GM10266 (cell line): ENCODE data around the gene OPCML.
"Not testable (repeated sequence)": the region's sequence is repeated elsewhere in the genome, so short reads cannot be mapped to it uniquely, and the experiment has no call there.

ENCODE experiments used
- DNase-seq: peaks from one replicate; pipeline ENCODE4 v3.0.0; 2012; ENCODE audit errors: extremely low spot score
- CTCF ChIP-seq: IDR thresholded peaks from 2 replicates; pipeline ENCODE4 v1.5.1; 2012; ENCODE audit warnings: mild to moderate bottlenecking, low read depth; ENCODE audit not compliant: control insufficient read depth, insufficient read depth; ENCODE audit errors: missing control alignments

Gene OPCML

GRCh38 chr11:132408877-132409276 is 1123.4 kb downstream of the OPCML start:
- DNase-seq: no peak
- TF ChIP-seq CTCF: no peak

GRCh38 chr11:132405728-132406127 is 1126.6 kb downstream of the OPCML start:
- no peak for TF ChIP-seq CTCF
- no peak for DNase-seq

- peak; percentile 32 for DNase-seq
Measured at GRCh38 chr11:132402071-132402684, 1130.1 kb downstream of the OPCML start.

DNA sequence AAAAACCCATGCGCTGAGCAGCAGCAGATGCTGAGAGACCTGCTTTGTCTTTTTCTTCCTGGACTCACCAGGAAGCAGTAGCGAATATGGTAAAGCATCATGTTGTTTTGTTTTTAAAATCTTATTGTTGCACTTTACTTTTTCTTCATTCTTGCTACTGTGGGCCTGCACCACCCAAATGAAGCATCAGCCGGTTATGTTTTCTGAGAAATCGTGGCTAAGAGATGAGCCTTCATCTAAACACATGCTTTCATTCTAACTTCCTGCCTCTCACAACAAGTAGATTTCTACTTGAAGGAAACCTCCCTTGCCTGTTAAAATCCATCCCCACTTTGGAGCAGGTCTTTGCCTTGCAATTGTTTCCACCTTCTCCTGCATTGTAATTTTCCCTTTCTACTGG is 1136.0 kb downstream of the OPCML start:
- no peak for DNase-seq
- no peak for TF ChIP-seq CTCF

More at GRCh38 chr11:132402071-132402684, 1130.1 kb downstream of the OPCML start:
- peak; percentile 50 for TF ChIP-seq CTCF

DNA sequence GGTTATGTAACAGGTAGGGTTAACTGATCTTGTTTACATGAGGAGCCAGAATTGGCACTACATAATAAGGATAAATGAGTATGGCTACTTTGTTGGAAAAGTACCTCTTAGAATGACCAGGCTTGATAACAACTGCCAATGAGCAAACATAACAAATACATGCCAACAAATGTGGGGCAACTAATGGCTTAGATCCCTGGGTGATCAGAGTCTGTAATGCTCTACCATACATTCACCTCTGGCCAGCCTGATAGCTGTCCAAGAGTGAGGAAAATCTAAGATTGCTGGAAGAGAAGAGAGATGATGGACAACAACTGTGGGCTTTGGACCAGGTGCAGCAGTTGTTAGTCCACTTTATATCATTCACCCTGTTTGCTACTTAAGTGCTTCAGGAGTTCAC is 1136.9 kb downstream of the OPCML start:
- TF ChIP-seq CTCF: no peak
- DNase-seq: no peak

DNA sequence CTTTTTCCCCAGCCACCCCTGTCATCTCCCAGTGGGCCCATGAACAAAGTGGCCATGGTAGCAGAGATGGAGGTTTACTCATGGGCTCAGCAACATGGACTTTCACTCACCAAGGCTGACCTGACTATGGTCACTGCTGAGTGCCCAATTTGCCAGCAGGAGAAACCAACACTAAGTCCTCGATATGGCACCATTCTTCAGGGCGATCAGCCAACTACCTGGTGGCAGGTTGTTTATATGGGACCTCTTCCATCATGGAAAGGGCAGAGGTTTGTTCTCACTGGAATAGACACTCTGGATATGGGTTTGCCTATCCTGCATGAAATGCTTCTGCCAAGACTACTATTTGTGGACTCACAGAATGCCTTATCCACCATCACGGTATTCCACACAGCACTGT is 1152.8 kb downstream of the OPCML start:
- no peak for DNase-seq
- no peak for TF ChIP-seq CTCF

DNA sequence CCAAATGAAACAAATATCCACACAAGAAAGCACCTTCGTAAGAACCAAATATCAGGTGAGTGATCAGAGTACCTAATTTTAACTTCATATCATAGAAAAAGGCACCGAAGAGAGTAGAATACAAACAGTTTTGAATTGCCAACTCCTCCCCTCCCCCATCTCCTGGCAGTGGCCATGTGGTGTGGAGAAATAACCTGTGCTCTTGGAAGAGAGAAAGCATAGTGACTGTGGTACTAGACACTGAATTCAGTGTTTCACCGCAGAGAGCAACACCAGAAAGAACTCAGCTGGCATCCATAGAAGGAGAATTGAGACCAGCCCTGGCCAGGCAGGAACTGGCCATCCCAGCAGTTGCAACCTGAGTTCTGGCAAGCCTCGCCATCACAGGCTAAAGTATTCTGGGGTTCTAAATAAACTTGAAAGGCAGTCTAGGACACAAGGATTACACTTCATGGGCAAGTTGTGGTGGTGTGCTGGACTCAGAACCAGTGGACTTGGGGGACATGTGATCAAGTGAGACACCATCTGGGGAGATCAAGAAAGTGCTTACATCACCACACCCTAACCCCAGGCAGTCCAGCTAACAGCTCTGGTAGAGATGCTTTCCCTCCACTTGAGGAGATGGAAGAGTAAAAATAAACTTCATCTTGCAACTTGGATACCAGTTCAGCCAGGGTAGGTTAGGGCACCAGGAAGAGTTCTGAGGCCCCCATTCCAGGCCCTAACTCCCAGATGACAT is 1158.7 kb downstream of the OPCML start:
- TF ChIP-seq CTCF: no peak
- no peak for DNase-seq

- not testable (repeated sequence) for DNase-seq
Measured at GRCh38 chr11:132370114-132370513, 1162.2 kb downstream of the OPCML start.
